CD1c-positive myeloid dendritic cell (primary cell): ENCODE results near the gene EPAS1.

ENCODE experiments used
- DNase-seq: peaks from one replicate; pipeline ENCODE4 v3.0.0-alpha.2; 2016; ENCODE audit errors: extremely low spot score

EPAS1 gene

GRCh38 chr2:46364797-46365457, 67.7 kb downstream of the EPAS1 start:
- peak; percentile 63 for DNase-seq

- no peak for DNase-seq
Measured at GRCh38 chr2:46365913-46366667, 68.9 kb downstream of the EPAS1 start.

GRCh38 chr2:46366668-46367052, 69.5 kb downstream of the EPAS1 start:
- no peak for DNase-seq

GRCh38 chr2:46367286-46367685, 70.1 kb downstream of the EPAS1 start:
- no peak for DNase-seq

GRCh38 chr2:46368401-46368800, 71.2 kb downstream of the EPAS1 start:
- DNase-seq: no peak

- DNase-seq: no peak
Measured at GRCh38 chr2:46369783-46370182, 72.6 kb downstream of the EPAS1 start.

- no peak for DNase-seq
Measured at GRCh38 chr2:46371854-46372253, 74.6 kb downstream of the EPAS1 start.

- no peak for DNase-seq
Measured at GRCh38 chr2:46372475-46372874, 75.3 kb downstream of the EPAS1 start.

GRCh38 chr2:46373238-46373637, 76.0 kb downstream of the EPAS1 start:
- no peak for DNase-seq

GRCh38 chr2:46375566-46376125, 78.4 kb downstream of the EPAS1 start:
- no peak for DNase-seq

GRCh38 chr2:46376586-46376985, 79.4 kb downstream of the EPAS1 start:
- no peak for DNase-seq

- no peak for DNase-seq
Measured at GRCh38 chr2:46377101-46377581, 79.9 kb downstream of the EPAS1 start.

GRCh38 chr2:46377666-46378560, 80.7 kb downstream of the EPAS1 start:
- no peak for DNase-seq

GRCh38 chr2:46378616-46379015, 81.4 kb downstream of the EPAS1 start:
- DNase-seq: no peak

GRCh38 chr2:46379213-46380037, 82.2 kb downstream of the EPAS1 start:
- peak; percentile 6 for DNase-seq

GRCh38 chr2:46380038-46380940, 83.1 kb downstream of the EPAS1 start:
- no peak for DNase-seq

GRCh38 chr2:46381263-46381849, 84.1 kb downstream of the EPAS1 start:
- DNase-seq: no peak

GRCh38 chr2:46381871-46382270, 84.7 kb downstream of the EPAS1 start:
- no peak for DNase-seq

GRCh38 chr2:46382331-46383112, 85.3 kb downstream of the EPAS1 start:
- DNase-seq: no peak
